ENCODE data around the gene ARHGEF12.

Gene ARHGEF12

DNA sequence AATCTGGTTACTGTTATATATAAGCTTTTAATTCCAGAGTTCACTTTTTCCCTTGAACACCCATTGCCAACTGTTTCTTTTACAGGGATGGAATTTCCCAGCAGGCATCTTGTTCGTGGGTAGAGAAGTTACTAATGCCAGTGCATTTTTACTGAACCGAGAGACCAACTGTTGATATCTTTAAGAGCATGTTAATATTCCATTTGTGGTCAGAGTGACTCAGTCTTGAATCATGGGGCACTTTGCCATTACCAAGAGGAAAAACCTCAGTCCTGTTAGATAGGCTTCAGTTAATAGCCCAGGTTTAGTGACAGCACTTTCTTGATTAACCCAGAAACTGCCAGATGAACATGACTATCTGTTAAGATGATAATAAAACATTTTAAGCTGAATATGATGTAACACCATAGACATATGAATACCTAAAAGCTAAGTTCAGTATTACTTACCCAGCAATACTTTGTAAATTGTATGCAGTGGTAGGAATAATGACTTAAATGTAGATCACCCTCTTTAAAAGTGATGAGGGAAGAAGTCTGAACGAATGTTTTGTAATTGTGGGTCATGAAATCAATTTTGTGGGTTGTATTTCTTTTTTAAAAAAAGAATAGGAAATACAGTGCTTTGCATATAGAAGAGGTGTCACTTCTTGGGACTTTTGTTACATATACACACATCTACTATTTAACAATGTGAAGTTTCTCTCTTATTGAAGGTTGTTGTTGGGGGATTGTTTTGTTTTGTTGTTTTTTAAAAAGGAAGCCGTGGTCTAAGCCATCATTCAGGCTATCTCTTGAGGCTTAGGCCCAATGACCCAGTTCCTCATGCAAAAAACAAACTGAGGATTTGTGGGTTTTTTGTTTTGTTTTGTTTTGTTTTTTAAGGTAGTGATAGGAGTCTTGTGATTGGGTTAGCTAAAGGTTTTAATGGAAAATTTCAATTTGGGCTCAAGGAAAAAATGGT, 96.1 kb downstream of the ARHGEF12 start:
- no peak for DNase-seq

DNA sequence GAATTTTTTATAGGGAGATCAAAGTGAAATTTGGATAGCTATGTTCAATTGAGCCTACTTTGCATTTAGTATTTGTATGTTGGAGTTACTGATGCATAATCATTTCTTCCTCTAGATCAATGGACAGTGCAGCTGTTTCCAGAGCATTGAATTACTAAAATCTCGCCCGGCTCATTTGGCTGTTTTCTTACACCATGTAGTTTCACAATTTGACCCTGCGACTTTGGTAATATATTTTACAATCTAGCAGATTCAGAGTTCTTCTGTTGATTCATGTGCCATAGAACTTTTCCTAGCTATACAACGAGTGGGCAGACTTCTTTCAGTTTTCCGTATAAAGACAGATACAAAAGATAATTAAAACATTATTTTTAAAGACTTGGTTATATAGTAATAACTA, 105.4 kb downstream of the ARHGEF12 start:
- DNase-seq = no peak

DNA sequence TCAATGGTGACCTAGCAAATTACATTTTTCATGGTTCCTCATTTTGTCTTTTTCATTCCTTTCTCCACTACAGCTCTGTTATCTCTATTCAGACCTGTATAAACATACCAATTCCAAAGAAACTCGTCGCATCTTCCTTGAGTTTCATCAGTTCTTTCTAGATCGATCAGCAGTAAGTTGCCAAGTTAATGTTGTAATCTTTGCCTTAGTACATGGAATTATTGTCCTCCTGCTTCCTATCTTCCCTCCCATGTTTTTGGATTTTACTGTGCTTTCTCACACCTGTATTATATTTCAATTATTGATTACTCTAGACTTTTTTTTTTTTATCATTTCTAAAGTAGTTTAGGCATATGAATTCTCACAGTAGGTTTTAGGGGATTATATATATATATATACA, 105.8 kb downstream of the ARHGEF12 start:
- DNase-seq = no peak

DNA sequence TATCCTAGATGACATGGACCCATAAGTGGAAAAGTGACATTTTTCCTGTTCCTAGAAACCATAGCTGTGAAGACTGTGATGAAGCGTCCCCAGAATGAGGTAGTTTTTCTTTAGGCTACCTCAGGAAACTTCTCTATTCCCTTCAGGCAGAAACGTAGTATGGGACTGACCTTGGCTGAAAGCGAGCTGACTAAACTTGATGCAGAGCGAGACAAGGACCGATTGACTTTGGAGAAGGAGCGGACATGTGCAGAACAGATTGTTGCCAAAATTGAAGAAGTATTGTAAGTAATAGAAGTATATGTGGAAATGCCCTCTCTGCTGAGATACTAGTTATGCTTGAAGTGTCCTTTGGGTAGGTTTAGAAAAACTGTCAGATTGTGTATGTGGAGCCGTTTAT, 110.6 kb downstream of the ARHGEF12 start:
- DNase-seq = no peak

DNA sequence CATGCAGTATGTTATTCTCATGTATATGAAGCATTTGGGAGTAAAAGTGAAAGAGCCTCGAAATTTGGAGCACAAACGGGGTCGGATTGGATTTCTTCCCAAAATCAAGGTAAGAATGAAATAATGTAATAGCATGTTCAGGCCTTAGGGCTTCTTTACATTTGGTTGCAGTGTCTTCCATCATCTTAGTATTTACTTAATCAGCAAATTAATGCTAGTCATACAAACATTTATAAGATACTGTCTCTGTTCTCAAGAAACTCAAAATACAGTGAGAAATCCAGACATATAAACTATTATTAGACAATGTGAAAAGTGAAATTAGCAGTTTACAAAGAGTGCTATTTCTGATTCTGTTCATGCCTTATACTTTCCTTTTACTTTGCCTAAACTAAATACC, 112.0 kb downstream of the ARHGEF12 start:
- DNase-seq = no peak

DNA sequence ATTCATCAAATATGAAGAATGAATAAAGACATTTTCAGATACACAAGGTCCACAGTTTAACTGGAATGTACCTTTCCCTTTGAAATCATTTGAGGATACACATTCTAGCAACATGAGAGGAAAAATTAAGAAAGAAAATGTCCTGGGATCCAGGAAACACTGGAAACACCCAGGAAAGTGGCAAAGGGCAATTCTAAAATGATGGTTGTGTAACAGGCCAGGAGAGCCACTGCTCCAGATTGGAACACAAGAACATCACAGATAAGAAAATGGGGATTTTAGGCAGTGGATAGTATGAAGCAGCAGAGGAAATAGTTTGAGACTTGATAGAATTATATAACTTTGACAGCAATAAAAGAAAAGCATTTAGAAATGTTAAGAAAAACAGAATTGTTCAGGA, 119.3 kb downstream of the ARHGEF12 start:
- no peak for DNase-seq

DNA sequence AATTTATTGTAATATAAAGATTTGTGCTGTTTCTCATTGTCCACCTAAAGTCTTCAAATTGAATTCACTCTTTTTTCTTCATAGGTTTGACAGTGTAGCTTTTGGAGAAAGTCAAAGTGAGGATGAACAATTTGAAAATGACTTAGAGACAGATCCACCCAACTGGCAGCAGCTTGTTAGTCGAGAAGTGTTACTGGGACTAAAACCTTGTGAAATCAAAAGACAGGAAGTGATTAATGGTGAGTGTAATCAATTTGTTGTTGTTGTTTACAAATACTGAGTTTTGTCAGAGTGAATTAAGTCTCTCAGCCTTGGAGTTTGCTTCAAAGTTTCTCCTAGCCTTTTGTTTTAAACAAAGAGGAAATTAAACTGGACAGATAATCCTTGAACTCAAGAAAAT, 121.8 kb downstream of the ARHGEF12 start:
- DNase-seq = no peak

DNA sequence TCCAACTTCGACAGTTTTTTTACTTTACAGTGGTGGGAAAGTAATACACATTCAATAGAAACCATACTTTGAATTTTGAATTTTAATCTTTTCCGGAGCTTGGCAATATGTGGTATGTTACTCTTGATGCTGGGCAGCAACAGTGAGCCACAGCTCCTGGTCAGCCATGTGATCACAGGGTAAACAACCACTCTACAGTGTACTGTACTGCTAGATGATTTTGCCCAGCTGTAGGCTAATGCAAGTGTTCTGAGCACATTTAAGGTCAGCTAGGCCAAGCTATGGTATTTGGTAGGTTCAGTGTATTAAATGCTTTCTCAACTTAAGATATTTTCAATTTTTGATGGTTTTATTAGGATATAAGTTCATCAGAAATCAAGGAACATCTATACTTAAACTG, 126.6 kb downstream of the ARHGEF12 start:
- no peak for DNase-seq

DNA sequence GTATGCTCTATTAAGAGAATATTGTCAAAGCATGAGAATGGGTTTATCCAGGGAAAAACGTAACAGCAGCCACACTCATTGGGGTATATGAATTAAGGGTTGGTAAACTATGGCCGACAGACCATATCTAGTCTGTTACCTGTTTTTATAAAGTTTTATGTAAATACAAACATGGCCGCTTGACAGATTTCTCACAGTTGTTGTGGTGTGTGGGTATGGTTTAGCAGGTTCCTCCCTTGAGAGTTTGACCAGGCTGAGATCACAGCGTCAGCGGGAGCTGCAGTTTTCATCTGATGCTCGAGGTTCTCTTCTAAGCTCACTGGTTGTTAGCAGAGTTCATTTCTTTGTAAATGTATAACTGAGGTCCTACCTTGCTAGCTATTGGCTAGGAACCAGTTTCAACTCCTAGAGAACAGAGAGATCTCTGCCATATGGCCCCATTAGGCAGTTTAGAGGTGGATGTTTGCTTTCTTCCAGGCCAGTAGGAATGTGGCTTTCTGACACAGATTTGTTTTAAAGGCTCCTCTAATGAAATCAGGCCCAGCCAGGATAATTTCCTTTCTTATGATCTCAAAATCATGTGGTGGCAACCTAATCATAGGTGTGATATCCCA, 129.8 kb downstream of the ARHGEF12 start:
- DNase-seq = no peak

DNA sequence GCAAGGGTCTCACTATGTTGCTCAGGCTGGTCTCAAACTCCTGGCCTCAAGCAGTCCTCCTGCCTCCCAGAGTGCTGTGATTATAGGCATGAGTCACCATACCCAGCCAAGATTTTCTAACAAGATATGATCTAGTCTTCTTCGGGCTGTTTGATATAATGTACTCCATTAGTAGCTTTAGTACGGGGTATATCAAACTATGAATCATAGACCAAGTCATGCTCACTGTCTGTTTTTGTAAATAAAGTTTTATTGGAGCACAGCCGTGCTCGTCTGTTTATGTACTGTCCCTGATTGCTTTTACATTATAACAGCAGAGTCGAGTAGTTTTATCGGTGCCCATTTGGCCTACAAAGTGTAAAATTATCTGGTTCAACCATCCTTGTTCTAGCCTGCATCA, 131.4 kb downstream of the ARHGEF12 start:
- no peak for DNase-seq

DNA sequence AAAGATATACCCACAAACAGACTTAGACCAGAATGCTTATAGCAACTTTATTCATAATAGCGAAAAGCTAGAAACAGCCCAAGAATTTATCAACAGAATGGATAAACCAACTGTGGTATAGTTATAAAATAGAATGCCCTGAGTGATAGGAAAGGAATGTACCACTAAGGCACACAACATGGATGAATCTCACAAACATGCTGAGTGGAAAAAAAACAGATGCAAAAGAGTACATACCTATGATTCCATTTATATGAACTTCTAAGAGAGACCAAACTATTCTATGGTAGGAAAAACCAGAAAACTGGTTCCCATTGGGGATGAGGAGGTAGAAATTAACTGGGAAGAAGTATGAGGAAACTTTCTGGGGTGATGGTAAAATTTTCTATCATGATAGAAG, 134.9 kb downstream of the ARHGEF12 start:
- no peak for DNase-seq

DNA sequence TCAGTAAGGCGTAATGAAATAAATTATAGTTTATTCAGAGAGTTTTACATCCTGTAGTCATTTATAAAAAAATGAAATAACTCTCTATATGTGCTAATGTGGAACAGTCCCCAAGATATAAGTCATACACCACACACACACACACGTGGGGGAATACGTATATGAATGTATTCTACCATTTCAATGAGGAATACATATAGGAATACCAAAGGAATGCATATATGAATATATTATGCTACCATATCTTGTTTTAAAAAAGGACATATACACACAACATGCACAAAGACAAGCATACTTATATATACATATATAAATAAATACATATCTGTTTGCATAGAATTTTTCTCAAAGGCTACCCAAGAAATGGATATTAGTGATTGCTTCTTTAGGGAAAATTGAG, 135.8 kb downstream of the ARHGEF12 start:
- DNase-seq = no peak

DNA sequence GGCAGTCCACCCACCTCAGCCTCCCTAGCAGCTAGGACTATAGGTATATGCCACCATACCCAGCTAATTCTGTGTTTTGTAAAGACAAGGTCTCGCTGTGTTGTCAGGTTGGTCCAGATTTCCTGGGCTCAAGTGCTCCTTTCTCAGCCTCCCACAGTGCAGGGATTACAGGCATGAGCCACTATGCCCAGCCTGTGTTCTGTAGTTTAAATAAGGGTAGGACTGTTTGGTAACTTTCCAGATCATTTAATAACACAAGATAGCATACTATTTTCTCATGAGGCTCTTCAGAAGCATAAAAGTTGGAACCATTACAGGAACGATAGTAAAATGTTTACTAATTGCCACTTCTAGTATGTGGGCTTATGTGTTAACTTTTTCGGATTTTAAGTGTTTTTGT, 137.3 kb downstream of the ARHGEF12 start:
- no peak for DNase-seq

DNA sequence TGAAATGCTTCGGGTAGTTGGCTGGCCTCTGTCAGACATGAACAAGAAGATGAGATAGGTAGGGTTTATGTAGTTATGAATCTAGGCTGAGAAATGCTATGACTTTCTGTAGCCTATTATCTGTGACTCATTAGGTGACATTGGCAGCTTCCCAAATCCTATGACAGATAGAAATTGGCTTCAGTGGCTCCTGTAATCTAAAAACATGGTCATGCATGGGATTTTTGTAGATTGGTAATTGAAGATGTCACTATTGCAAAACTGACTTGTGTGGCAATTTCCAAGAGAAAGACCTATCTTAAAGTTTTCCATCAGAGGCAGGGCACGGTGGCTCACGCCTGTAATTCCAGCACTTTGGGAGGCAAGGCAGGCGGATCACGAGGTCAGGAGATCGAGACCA, 145.9 kb downstream of the ARHGEF12 start:
- DNase-seq = no peak

DNA sequence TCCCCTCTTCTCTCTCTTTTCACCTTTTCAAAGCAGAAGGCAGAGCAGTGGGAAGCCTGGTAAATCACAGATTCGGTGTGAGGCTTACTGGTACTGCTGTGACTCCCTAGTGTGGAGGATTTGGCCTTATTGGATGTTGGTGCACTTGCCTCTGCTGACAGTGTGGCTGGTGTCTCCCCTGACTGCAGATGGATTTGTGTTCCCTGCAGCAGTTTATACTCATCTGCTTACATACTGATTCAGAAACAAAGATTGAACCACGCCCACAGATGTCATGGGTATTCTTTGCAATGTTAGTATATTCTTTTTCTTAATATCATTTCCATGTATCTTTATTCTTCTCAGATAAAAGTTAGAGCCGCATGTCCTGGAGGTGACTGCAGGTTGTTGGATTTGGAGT, 148.5 kb downstream of the ARHGEF12 start:
- DNase-seq = no peak

DNA sequence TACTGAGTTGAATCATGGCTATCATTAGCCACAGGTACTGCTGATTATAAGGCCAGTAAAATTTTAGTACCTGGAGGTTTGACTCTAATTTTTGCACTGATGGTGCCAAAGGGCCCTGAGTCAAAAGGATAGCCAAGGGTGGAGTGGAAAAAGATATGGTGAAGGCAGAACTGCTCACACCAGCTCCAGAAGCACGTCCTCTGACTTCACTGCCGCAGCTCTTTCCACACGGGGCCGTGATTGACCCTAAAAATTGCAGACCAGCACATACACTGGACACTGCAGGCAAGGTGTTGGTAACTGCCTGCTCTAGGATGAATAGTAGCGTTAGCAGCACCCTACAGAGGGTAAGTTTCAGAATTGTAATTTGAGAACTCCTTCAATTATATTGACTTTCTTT, 149.9 kb downstream of the ARHGEF12 start:
- DNase-seq = no peak

DNA sequence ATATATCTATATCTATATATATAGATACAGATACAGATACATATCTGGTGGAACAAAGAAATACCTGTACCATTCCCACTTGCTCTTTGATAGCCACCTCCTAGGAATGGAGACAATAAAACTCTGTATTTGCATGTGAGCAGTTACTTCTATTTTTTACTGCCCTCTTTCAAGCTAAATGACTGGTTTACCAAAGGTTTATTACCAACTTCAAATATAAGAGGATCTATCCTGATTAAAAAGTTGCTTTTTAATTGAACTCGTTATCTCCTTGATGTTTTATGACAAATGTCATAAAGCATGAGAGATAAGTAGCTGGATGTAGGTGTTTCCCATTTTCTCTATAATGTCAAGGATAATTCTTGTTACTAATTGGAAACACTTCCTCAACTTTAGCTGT, 153.6 kb downstream of the ARHGEF12 start:
- DNase-seq = no peak

DNA sequence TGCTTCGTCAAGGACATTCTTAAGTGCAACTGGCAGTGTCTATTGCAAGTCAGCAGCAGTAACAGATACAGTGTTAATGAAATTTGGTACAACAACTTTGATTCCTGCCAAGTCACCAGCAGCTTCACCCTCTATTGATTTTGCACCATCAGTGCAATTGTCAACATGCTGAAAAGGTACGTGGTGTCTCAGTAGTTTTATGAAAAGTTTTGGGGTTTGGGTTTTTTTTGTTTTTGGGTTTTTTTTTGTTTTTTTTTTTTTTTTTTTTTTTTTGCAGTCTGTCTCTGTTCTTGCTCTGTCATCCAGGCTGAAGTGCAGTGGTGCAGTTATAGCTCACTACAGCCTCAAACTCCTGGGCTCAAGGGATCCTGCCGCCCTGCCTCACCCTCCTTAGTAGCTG, 156.3 kb downstream of the ARHGEF12 start:
- DNase-seq = no peak

DNA sequence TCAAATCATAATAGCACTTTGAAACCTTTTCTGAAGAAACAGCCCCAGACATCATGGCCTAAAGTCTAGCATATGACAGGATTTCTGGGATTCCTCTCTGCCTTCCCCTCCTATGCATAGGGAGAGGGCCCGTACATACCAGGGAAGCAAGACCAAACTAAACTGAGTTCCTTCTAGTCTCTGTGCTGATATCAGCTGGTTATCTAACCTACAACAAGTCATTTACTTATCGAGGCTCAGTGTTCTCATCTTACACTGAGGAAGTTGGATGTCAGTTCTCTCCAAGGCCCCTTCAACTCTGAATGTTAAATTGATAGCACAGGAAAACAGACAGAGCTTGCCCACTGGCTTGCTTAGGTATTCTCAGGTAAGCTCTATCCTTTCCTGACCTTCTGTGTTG, 158.4 kb downstream of the ARHGEF12 start:
- no peak for DNase-seq

DNA sequence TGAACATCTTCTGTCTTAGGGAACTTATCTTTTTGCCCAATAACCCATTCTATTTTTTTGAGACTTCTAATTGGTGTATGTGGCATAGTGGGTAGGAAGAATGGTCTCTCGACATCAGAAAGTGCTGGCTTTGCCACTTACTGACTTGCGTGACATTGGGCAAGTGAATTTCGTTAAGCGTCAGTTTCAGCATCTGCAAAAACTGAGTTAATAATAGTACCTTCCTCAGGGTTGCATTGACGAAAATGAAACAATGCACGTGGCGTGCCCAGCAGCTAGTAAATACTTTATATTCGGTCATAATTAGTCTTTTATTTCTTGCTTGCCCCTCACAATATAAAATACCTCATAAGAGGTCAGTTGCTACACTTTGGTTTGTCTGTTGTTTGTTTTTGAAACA, 162.9 kb downstream of the ARHGEF12 start:
- no peak for DNase-seq

DNA sequence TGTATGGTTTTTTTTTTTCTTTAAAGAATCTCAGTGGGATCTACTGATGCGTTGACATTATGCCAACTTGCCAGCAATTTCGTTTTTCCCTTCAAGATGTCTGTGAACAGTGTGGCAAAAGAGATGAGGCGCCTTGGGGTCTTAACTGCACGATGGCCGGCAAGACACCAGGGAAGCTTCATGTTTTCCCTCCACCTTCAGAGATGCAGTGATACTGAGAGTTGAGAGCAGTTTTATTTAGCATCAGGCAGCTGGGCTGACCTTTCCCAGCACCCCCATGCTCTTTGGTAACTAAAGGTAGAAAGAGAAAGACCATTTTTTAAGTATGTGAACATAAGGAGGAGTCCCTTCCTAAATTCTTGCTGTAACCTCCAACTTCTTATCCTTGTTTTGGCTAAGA, 163.6 kb downstream of the ARHGEF12 start:
- no peak for DNase-seq

DNA sequence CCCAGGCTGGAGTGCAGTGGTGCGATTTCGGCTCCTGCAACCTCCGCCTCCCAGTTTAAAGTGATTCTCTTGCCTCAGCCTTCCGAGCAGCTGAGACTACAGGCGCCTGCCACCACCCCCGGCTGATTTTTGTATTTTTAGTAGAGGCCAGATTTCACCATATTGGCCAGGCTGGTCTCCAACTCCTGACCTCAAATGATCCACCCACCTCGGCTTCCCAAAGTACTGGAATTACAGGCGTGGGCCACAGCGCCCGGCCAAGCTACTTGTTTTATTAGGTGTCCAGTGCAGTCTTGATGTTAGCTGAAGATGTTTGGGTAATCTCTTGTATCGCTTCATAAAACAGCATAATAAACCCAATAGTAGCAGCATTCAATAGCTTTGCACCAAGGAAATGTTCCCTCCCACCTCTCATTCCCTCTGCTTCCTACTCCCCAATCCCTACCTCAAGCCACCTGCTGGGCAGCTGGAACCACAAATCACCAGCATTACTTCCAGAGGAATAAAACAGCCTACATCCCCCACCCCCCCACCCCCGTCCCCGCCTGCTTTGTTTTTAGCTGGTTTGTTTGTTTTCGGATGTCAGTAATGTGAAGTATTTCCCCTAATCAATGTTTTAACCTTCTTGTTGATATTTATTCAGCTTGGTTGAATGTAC, 164.3 kb downstream of the ARHGEF12 start:
- DNase-seq = no peak

DNA sequence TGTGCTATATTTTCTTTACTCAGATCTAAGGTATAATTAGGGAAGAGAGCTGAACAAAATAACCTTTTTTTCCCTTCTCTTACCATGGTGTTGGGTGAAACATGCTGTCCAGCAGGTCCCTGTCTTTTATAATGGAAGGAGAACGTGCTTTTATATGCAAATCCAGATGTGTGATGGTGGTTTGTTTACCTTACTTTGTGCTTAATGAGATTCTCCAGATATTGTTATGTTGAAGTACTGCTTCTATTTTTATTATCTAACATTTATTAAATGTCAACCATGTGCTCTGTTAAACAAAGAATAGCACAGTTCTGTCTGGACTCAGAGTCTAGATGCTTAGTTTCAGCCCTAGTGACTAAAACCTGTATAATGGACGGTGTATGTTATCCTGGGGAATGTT, 165.2 kb downstream of the ARHGEF12 start:
- no peak for DNase-seq
